ENCODE measurements around the gene LETMD1. TPM values are rescaled to one million over a fixed set of nuclear protein-coding genes. Genes with fewer than 3 reads are reported as not detected.
A peak's percentile ranks its signal among the peaks of the same experiment; 100 is the strongest.

The LETMD1 gene
- total RNA-seq, 1 experiment from 2014 or later: 47.1 TPM

DNA sequence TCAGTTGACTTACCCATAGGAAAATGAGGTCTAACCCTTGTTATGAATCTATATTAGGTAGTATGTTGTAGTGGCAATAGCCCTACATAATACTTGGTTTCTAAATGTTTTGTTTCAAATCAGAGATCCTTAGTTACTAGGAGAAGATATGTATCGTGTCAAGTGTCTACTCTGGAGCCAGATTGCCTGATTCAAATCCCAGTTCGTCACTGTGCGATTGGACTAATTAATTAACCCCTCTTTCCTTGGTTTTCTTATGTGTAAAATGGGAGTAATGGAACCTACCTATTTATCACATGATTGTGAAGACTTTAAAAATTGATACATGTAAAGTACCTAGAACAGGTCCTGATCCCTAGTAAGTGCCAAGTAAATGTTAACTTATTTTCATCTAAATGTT lies 1.4 kb downstream of the LETMD1 start:
- Histone ChIP-seq H3K4me3 (ENCODE audit: low read length) (peak overlapping the region; percentile 88), H3K4me1 (ENCODE audit: insufficient read depth, low read length) (peaks cover 12% of the 10 kb centered on the region), H3K27ac (ENCODE audit: low read length) (no peak overlapping the region), H4K20me1 (ENCODE audit: low read length) (no peaks in the 10 kb centered on the region), H3K4me2 (ENCODE audit: low read length) (peak overlapping the region; percentile 95), H3K9me2 (replicated peaks; ENCODE audit: low read length) (no peaks in the 10 kb centered on the region), H3F3A (ENCODE audit: low read length, unreplicated experiment) (no peaks in the 10 kb centered on the region), H3K9ac (ENCODE audit: low read length) (peak overlapping the region; percentile 94), H3K36me3 (ENCODE audit: low read depth, low read length) (peaks cover 18% of the 10 kb centered on the region), H3K9me3 (ENCODE audit: low read length) (no peaks in the 10 kb centered on the region), H2AFZ (ENCODE audit: low read length) (no peak overlapping the region), H3K79me2 (ENCODE audit: low read length) (peaks cover 32% of the 10 kb centered on the region), H3K27me3 (ENCODE audit: low read length) (no peaks in the 10 kb centered on the region)
- ATAC-seq (no peak), DNase-seq (no peak)
- intact Hi-C loops (cut with micrococcal nuclease): loop anchor here (5.0 kb wide), 2 partner anchors 218 to 293 kb away; no protein-coding TSS in a partner anchor
- ChIA-PET CTCF (no interaction called here), POLR2A (ENCODE audit: unreplicated experiment) (no interaction called here)
- BruUV-seq (replicated peaks): no TSS peak
- TF ChIP-seq EZH2 (IDR thresholded peaks at IDR 0.05; ENCODE audit: low read length, unreplicated experiment) (no peak), EZH2phosphoT487 (IDR thresholded peaks at IDR 0.05; ENCODE audit: borderline replicate concordance, low read length) (no peak)
- TF ChIP-seq, protein P1, sequence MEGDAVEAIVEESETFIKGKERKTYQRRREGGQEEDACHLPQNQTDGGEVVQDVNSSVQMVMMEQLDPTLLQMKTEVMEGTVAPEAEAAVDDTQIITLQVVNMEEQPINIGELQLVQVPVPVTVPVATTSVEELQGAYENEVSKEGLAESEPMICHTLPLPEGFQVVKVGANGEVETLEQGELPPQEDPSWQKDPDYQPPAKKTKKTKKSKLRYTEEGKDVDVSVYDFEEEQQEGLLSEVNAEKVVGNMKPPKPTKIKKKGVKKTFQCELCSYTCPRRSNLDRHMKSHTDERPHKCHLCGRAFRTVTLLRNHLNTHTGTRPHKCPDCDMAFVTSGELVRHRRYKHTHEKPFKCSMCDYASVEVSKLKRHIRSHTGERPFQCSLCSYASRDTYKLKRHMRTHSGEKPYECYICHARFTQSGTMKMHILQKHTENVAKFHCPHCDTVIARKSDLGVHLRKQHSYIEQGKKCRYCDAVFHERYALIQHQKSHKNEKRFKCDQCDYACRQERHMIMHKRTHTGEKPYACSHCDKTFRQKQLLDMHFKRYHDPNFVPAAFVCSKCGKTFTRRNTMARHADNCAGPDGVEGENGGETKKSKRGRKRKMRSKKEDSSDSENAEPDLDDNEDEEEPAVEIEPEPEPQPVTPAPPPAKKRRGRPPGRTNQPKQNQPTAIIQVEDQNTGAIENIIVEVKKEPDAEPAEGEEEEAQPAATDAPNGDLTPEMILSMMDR (conservative IDR thresholded peaks at IDR 0.05; ENCODE audit: low read depth, low read length): no peak

DNA sequence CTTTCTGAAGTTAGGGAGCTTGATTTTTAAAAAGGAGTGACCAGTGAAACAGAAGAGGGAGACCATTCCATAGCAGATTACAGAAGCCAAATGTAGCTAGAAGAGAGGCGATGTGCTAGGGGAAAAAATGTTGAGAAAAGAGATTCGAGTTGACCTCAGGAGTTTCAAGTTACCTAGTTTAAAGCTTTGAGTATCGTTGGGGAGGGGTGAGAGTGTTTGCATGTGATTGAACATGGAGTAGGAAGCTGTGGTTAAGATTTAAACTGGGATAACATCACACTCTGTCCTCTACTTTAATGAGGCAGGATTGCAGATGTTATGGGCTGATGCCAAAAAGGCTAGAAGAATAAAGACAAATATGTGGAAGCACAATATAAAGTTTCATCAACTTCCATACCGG lies 3.7 kb downstream of the LETMD1 start:
- TF ChIP-seq EZH2 (IDR thresholded peaks at IDR 0.05; ENCODE audit: low read length, unreplicated experiment): no peak
- TF ChIP-seq, protein P1 (conservative IDR thresholded peaks at IDR 0.05; ENCODE audit: low read depth, low read length): no peak
- no peak for TF ChIP-seq EZH2phosphoT487 (IDR thresholded peaks at IDR 0.05; ENCODE audit: borderline replicate concordance, low read length)
- H3K4me1 ChIP-seq (ENCODE audit: insufficient read depth, low read length): peaks cover 19% of the 10 kb centered on the region
- H3K9me3 ChIP-seq (ENCODE audit: low read length): no peaks in the 10 kb centered on the region
- DNase-seq (no peak), ATAC-seq (no peak)
- H3K27ac ChIP-seq (ENCODE audit: low read length): no peak overlapping the region
- no peaks in the 10 kb centered on the region for H4K20me1 ChIP-seq (ENCODE audit: low read length)
- POLR2A ChIA-PET (ENCODE audit: unreplicated experiment): interaction anchor here (0.6 kb wide), 1 partner anchor 761 kb away, joined by 3 read pairs; no protein-coding TSS in a partner anchor
- H3K4me3 ChIP-seq (ENCODE audit: low read length): no peak overlapping the region
- H3K9me2 ChIP-seq (replicated peaks; ENCODE audit: low read length): no peaks in the 10 kb centered on the region
- H3K79me2 ChIP-seq (ENCODE audit: low read length): peaks cover 32% of the 10 kb centered on the region
- intact Hi-C loops (cut with micrococcal nuclease): no loop called here
- peaks cover 30% of the 10 kb centered on the region for H3K36me3 ChIP-seq (ENCODE audit: low read depth, low read length)
- no TSS peak for BruUV-seq (replicated peaks)
- H3K27me3 ChIP-seq (ENCODE audit: low read length): no peaks in the 10 kb centered on the region
- CTCF ChIA-PET: no interaction called here
- no peak overlapping the region for H2AFZ ChIP-seq (ENCODE audit: low read length)
- no peaks in the 10 kb centered on the region for H3F3A ChIP-seq (ENCODE audit: low read length, unreplicated experiment)
- no peak overlapping the region for H3K9ac ChIP-seq (ENCODE audit: low read length)
- no peak overlapping the region for H3K4me2 ChIP-seq (ENCODE audit: low read length)

DNA sequence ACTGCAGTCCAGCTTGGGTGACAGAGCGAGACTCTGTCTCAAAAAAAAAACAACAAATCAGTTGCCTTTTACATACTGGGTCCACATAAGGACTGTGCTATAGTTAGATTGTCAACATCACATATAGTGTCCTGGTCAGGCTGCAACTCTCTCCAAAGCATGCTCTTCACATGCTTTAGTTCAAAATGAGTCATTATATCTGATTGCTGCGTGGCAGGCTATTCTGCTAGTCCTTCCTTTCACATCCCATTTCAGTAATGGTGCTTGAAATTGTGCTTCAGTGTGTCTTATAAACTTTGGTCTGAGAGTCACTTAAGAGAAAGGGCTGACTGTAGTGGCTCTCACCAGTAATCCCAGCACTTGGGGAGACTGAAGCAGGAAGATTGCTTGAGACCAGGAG lies 6.9 kb downstream of the LETMD1 start:
- no peak for DNase-seq
- Histone ChIP-seq H3K79me2 (ENCODE audit: low read length) (peaks cover 13% of the 10 kb centered on the region), H3K36me3 (ENCODE audit: low read depth, low read length) (peaks cover 49% of the 10 kb centered on the region), H3K9ac (ENCODE audit: low read length) (no peak overlapping the region), H3K4me2 (ENCODE audit: low read length) (no peak overlapping the region), H3K4me1 (ENCODE audit: insufficient read depth, low read length) (peaks cover 7% of the 10 kb centered on the region; the same call in 1 of the 2 replicates), H3F3A (ENCODE audit: low read length, unreplicated experiment) (no peaks in the 10 kb centered on the region), H4K20me1 (ENCODE audit: low read length) (no peaks in the 10 kb centered on the region), H2AFZ (ENCODE audit: low read length) (no peak overlapping the region), H3K4me3 (ENCODE audit: low read length) (no peak overlapping the region), H3K27ac (ENCODE audit: low read length) (no peak overlapping the region), H3K27me3 (ENCODE audit: low read length) (no peaks in the 10 kb centered on the region), H3K9me2 (replicated peaks; ENCODE audit: low read length) (no peaks in the 10 kb centered on the region), H3K9me3 (ENCODE audit: low read length) (no peaks in the 10 kb centered on the region)
- POLR2A ChIA-PET (ENCODE audit: unreplicated experiment): no interaction called here
- ATAC-seq: no peak
- CTCF ChIA-PET: no interaction called here
- intact Hi-C loops (cut with micrococcal nuclease): no loop called here
- BruUV-seq (replicated peaks): no TSS peak
- no peak for TF ChIP-seq EZH2 (IDR thresholded peaks at IDR 0.05; ENCODE audit: low read length, unreplicated experiment)
- TF ChIP-seq, protein P1 (conservative IDR thresholded peaks at IDR 0.05; ENCODE audit: low read depth, low read length): no peak
- TF ChIP-seq EZH2phosphoT487 (IDR thresholded peaks at IDR 0.05; ENCODE audit: borderline replicate concordance, low read length): no peak

All from PC-3 (cell line).